K562 (cell line): ENCODE results near the gene THAP11. TPM values are rescaled to one million over a fixed set of nuclear protein-coding genes. Genes with fewer than 3 reads are reported as not detected.

Experiments
- ATAC-seq: fragments of 200-7000 bp; cut with Tn5 transposase; 3 replicates; pipeline ENCODE4 v1.9.1; 2020; ENCODE audit warnings: moderate library complexity
- BruUV-seq: library from RNA; stranded (reverse); fragments of 400-500 nt; replicated peaks from 2 replicates; lab custom pipeline; 2021; lab: Mats Ljungman, UMichigan
- CTCF ChIA-PET: fragments of 300-600 bp; formaldehyde crosslinking; extraction: SDS; loops from one replicate; lab custom pipeline; 2021; ENCODE audit warnings: low intra/inter-chr PET ratio; lab: Yijun Ruan, JAX
- POLR2A ChIA-PET: fragments of 300-600, 350-650 bp; sonication (Branson Sonifier 250); formaldehyde crosslinking; extraction: SDS; loops from one replicate; lab custom pipeline; 2021; ENCODE audit warnings: antibody characterized with exemption, inconsistent platforms; lab: Yijun Ruan, JAX
- DNase-seq, 4 experiments: peaks; one replicate each; pipeline versions ENCODE4 v3.0.0 to v3.0.0-alpha.2; 2011 to 2018; ENCODE audit warnings: low spot score in 3 of 4, mixed read lengths in 3 of 4; ENCODE audit errors: extremely low read depth in 1 of 4
- FAIRE-seq: peaks from 2 replicates; lab custom pipeline; 2011; peaks lifted over from hg19 to GRCh38; lab: Jason Lieb, UNC
- H2AFZ ChIP-seq: 2 replicates; pipeline ENCODE4 v1.6.0; 2011; ENCODE audit warnings: low read depth, low read length, control low read depth, inconsistent platforms
- H3K27ac ChIP-seq: fragments of 200-600 bp; 3 replicates; pipeline ENCODE4 v1.8.0; 2011; ENCODE audit warnings: low read depth, mild to moderate bottlenecking, control low read depth, inconsistent platforms, low read length, moderate library complexity, mixed read lengths; ENCODE audit errors: extremely low read depth
- H3K27me3 ChIP-seq, 2 experiments: fragments of 300-600 bp in 1 of 2; 2 replicates in 1 of 2; 3 replicates in 1 of 2; pipeline versions ENCODE4 v1.6.0 to v1.8.0; 2011; ENCODE audit warnings: inconsistent platforms in 2 of 2, low read length in 2 of 2, mild to moderate bottlenecking in 1 of 2, mixed read lengths in 1 of 2, moderate library complexity in 1 of 2; ENCODE audit not compliant: control insufficient read depth in 2 of 2, insufficient read depth in 2 of 2
- H3K36me3 ChIP-seq: fragments of 300-600 bp; 3 replicates; pipeline ENCODE4 v1.8.0; 2011; ENCODE audit warnings: mild to moderate bottlenecking, low read length, inconsistent platforms; ENCODE audit not compliant: control insufficient read depth, insufficient read depth
- H3K4me1 ChIP-seq, 2 experiments: fragments of 200-600 bp in 1 of 2; replicated peaks in 1 of 2; 2 replicates in 1 of 2; 3 replicates in 1 of 2; pipeline versions ENCODE4 v1.5.1 to v1.8.0; 2011; ENCODE audit warnings: inconsistent platforms in 2 of 2, low read length in 2 of 2, mild to moderate bottlenecking in 1 of 2, mixed read lengths in 1 of 2, moderate library complexity in 1 of 2; ENCODE audit not compliant: control insufficient read depth in 2 of 2, insufficient read depth in 2 of 2
- H3K4me2 ChIP-seq: 2 replicates; pipeline ENCODE4 v1.6.1; 2011; ENCODE audit warnings: low read length, control low read depth, inconsistent platforms, mixed read lengths; ENCODE audit not compliant: insufficient read depth
- H3K4me3 ChIP-seq: fragments of 200-600 bp; sonication (generic), shearing (Covaris generic); 2 replicates; pipeline ENCODE4 v1.5.1; 2016; ENCODE audit warnings: control low read depth, inconsistent platforms
- H3K79me2 ChIP-seq: fragments of 200-600 bp; 3 replicates; pipeline ENCODE4 v1.8.0; 2011; ENCODE audit warnings: low read length, inconsistent platforms; ENCODE audit not compliant: control insufficient read depth, insufficient read depth
- H3K9ac ChIP-seq, 2 experiments: 2 replicates each; pipeline versions ENCODE4 v1.6.0 to v1.6.1; 2011; ENCODE audit warnings: low read depth in 2 of 2, low read length in 2 of 2, control low read depth in 1 of 2, inconsistent platforms in 1 of 2, mild to moderate bottlenecking in 1 of 2, mixed read lengths in 1 of 2; ENCODE audit not compliant: insufficient read depth in 1 of 2
- H3K9me1 ChIP-seq: one replicate; pipeline ENCODE4 v1.6.0; 2011; ENCODE audit warnings: inconsistent platforms, mild to moderate bottlenecking, low read length, moderate library complexity; ENCODE audit not compliant: control insufficient read depth, insufficient read depth
- H3K9me3 ChIP-seq: replicated peaks from 2 replicates; pipeline ENCODE4 v1.5.1; 2011; ENCODE audit warnings: low read depth, low read length, inconsistent platforms; ENCODE audit not compliant: control insufficient read depth, insufficient read depth
- H4K20me1 ChIP-seq: replicated peaks from 2 replicates; pipeline ENCODE4 v1.6.1; 2011; ENCODE audit warnings: low read length, inconsistent platforms, mixed read lengths; ENCODE audit not compliant: control insufficient read depth, insufficient read depth
- MITF ChIP-seq: IDR thresholded peaks from 2 replicates; pipeline ENCODE4 v1.6.1; 2014; ENCODE audit warnings: antibody characterized with exemption
- SP2 ChIP-seq: IDR thresholded peaks from 2 replicates; pipeline ENCODE4 v1.6.1; 2011; ENCODE audit warnings: mild to moderate bottlenecking, low read depth, low read length, moderate library complexity; ENCODE audit not compliant: poor library complexity, severe bottlenecking; ENCODE audit errors: extremely low read depth
- ZBTB17 ChIP-seq: fragments of 450-650 bp; formaldehyde crosslinking; IDR thresholded peaks from 2 replicates; pipeline ENCODE4 v1.4.0; 2020; ENCODE audit warnings: mild to moderate bottlenecking
- ZNF764 ChIP-seq: fragments of 250-450 bp; sonication (Bioruptor Pico); IDR thresholded peaks from 2 replicates; pipeline ENCODE4 v1.4.0; 2020; ENCODE audit warnings: low read depth, mild to moderate bottlenecking, moderate library complexity
- whole genome bisulfite sequencing: fragments of 100-300 bp; shearing (Covaris generic); methylation state at CpG from one replicate; pipeline ENCODE4 v1.1.6; 2016; ENCODE audit warnings: low coverage, mixed read lengths; ENCODE audit not compliant: insufficient coverage; ENCODE audit errors: missing lambda C conversion rate; 5-methylcytosine and 5-hydroxymethylcytosine counted together
- in situ Hi-C: fragments of 300-500 bp; cut with MboI; formaldehyde crosslinking; loops from 4 replicates; pipeline ENCODE4 v1.15.0; 2018; ENCODE audit warnings: inconsistent platforms, mixed read lengths
- intact Hi-C: fragments of 100-400 bp; cut with micrococcal nuclease; formaldehyde crosslinking; loops from 2 replicates; pipeline ENCODE4 v1.14.2; 2022
- polyA plus RNA-seq, 8 experiments: library from polyadenylated mRNA; depleted of rRNA in 4 of 8; stranded (reverse) in 5 of 8; unstranded in 3 of 8; fragments of >200 nt; fragmentation: Nextera tagmentation in 2 of 8; fragmentation: Illumina TruSeq in 1 of 8; extraction: Ambion mirVana in 2 of 8; extraction: Trizol in 1 of 8; gene quantifications; 2 replicates each; pipeline versions ENCODE4 v1.2.1 to v1.2.3, GENCODE V29; 2011 to 2014; ENCODE audit warnings: inconsistent platforms in 1 of 8, missing spikeins in 1 of 8
- total RNA-seq, 7 experiments: library from RNA; depleted of rRNA in 6 of 7; stranded (reverse); fragments of >200 nt in 6 of 7; fragmentation: Illumina TruSeq in 2 of 7; extraction: Trizol in 2 of 7; gene quantifications; 2 replicates each; pipeline versions ENCODE4 v1.2.1 to v1.2.3, GENCODE V29; 2011 to 2021; ENCODE audit warnings: low replicate concordance in 1 of 7
- TF ChIP-seq, protein P1 (sequence below): fragments of 150-350 bp; conservative IDR thresholded peaks from 2 replicates; pipeline ENCODE4 v1.6.1; 2014; ENCODE audit warnings: low read length
- TF ChIP-seq, protein P2 (sequence below): sonication (generic); formaldehyde crosslinking; IDR thresholded peaks from 2 replicates; pipeline ENCODE4 v1.8.0; 2022; ENCODE audit warnings: missing genetic modification reagents, mild to moderate bottlenecking, borderline replicate concordance

Gene THAP11
- total and polyA plus RNA-seq, 9 of the 15 experiments (the other 6 are each of a cell fraction or from before 2014, with no cell fraction given): 2.4 to 31.6 (median 21.4) TPM

GRCh38 chr16:67878232-67878631, 36.1 kb downstream of the THAP11 start:
- no peak overlapping the region for H2AFZ ChIP-seq
- ChIA-PET CTCF (no interaction called here), POLR2A (interaction anchor here (1.0 to 2.3 kb wide), 2 partner anchors 10 to 12 kb away, joined by 4 to 11 read pairs; no protein-coding TSS in a partner anchor)
- ATAC-seq (no peak), DNase-seq (no peak), FAIRE-seq (no peak)
- no peak overlapping the region for H3K9ac ChIP-seq
- H3K27me3 ChIP-seq: no peaks in the 10 kb centered on the region
- TF ChIP-seq ZNF764 (CRISPR knock-in tag) (no peak), MITF (no peak), SP2 (no peak), ZBTB17 (CRISPR knock-in tag) (no peak)
- TF ChIP-seq, protein P1, sequence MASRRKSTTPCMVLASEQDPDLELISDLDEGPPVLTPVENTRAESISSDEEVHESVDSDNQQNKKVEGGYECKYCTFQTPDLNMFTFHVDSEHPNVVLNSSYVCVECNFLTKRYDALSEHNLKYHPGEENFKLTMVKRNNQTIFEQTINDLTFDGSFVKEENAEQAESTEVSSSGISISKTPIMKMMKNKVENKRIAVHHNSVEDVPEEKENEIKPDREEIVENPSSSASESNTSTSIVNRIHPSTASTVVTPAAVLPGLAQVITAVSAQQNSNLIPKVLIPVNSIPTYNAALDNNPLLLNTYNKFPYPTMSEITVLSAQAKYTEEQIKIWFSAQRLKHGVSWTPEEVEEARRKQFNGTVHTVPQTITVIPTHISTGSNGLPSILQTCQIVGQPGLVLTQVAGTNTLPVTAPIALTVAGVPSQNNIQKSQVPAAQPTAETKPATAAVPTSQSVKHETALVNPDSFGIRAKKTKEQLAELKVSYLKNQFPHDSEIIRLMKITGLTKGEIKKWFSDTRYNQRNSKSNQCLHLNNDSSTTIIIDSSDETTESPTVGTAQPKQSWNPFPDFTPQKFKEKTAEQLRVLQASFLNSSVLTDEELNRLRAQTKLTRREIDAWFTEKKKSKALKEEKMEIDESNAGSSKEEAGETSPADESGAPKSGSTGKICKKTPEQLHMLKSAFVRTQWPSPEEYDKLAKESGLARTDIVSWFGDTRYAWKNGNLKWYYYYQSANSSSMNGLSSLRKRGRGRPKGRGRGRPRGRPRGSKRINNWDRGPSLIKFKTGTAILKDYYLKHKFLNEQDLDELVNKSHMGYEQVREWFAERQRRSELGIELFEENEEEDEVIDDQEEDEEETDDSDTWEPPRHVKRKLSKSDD: no peak
- TF ChIP-seq, protein P2, sequence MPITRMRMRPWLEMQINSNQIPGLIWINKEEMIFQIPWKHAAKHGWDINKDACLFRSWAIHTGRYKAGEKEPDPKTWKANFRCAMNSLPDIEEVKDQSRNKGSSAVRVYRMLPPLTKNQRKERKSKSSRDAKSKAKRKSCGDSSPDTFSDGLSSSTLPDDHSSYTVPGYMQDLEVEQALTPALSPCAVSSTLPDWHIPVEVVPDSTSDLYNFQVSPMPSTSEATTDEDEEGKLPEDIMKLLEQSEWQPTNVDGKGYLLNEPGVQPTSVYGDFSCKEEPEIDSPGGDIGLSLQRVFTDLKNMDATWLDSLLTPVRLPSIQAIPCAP (CRISPR knock-in tag): no peak
- H3K4me1 ChIP-seq: peaks cover 14 to 25% of the 10 kb centered on the region in 2 experiments; a peak in 4 of 5 replicates
- H3K27ac ChIP-seq: no peak overlapping the region
- H3K9me3 ChIP-seq: no peaks in the 10 kb centered on the region
- WGBS: 87% methylated on average over 6 of the region's 6 CpGs
- no TSS peak for BruUV-seq
- in situ Hi-C loops (no loop called here), intact Hi-C loops (no loop called here)
- no peaks in the 10 kb centered on the region for H3K9me1 ChIP-seq
- peaks cover 37% of the 10 kb centered on the region for H3K79me2 ChIP-seq
- H3K4me3 ChIP-seq: no peak overlapping the region
- H3K36me3 ChIP-seq: peaks cover 91% of the 10 kb centered on the region; the same call in 2 of the 3 replicates
- peaks cover 19% of the 10 kb centered on the region for H4K20me1 ChIP-seq
- no peak overlapping the region for H3K4me2 ChIP-seq
